Measurements from ENCODE around the gene RNF157. TPM values are rescaled to one million over a fixed set of nuclear protein-coding genes. Genes with fewer than 3 reads are reported as not detected.
"Not testable (repeated sequence)": the region's sequence is repeated elsewhere in the genome, so short reads cannot be mapped to it uniquely, and the experiment has no call there.

Gene RNF157
- total and polyA plus RNA-seq, 2 experiments from 2014 or later = 5.0 to 8.6 TPM

GRCh38 chr17:76262732-76263344 lies 22.5 kb upstream of the RNF157 start:
- Histone ChIP-seq H3K27ac (peak overlapping the region; percentile 93), H4K20me1 (ENCODE audit: insufficient read depth, poor library complexity, severe bottlenecking) (no peaks in the 10 kb centered on the region), H3K36me3 (replicated peaks; ENCODE audit: insufficient read depth, low read depth) (no peaks in the 10 kb centered on the region), H3K4me3 (no peak overlapping the region), H3K79me2 (peaks cover 22% of the 10 kb centered on the region), H3K9me2 (replicated peaks; ENCODE audit: insufficient read depth) (no peaks in the 10 kb centered on the region), H2AFZ (peak overlapping the region; percentile 7), H3K27me3 (no peaks in the 10 kb centered on the region), H3K4me1 (ENCODE audit: insufficient read depth) (peaks cover 31% of the 10 kb centered on the region), H3K4me2 (peak overlapping the region; percentile 62), H3K9me3 (ENCODE audit: low read depth) (no peaks in the 10 kb centered on the region)
- WGBS (ENCODE audit: low lambda C conversion rate, missing lambda C conversion rate) = 49% methylated on average over 9 of the region's 9 CpGs
- DNase-seq (ENCODE audit: low spot score) = peak; percentile 68
- TF ChIP-seq, protein P1, sequence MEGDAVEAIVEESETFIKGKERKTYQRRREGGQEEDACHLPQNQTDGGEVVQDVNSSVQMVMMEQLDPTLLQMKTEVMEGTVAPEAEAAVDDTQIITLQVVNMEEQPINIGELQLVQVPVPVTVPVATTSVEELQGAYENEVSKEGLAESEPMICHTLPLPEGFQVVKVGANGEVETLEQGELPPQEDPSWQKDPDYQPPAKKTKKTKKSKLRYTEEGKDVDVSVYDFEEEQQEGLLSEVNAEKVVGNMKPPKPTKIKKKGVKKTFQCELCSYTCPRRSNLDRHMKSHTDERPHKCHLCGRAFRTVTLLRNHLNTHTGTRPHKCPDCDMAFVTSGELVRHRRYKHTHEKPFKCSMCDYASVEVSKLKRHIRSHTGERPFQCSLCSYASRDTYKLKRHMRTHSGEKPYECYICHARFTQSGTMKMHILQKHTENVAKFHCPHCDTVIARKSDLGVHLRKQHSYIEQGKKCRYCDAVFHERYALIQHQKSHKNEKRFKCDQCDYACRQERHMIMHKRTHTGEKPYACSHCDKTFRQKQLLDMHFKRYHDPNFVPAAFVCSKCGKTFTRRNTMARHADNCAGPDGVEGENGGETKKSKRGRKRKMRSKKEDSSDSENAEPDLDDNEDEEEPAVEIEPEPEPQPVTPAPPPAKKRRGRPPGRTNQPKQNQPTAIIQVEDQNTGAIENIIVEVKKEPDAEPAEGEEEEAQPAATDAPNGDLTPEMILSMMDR (IDR thresholded peaks at IDR 0.05; ENCODE audit: poor library complexity) = no peak
- no peak for TF ChIP-seq EZH2phosphoT487 (IDR thresholded peaks at IDR 0.05; ENCODE audit: low read depth, severe bottlenecking, unreplicated experiment)
- TF ChIP-seq EZH2 (IDR thresholded peaks at IDR 0.05; ENCODE audit: borderline replicate concordance) = no peak

DNA sequence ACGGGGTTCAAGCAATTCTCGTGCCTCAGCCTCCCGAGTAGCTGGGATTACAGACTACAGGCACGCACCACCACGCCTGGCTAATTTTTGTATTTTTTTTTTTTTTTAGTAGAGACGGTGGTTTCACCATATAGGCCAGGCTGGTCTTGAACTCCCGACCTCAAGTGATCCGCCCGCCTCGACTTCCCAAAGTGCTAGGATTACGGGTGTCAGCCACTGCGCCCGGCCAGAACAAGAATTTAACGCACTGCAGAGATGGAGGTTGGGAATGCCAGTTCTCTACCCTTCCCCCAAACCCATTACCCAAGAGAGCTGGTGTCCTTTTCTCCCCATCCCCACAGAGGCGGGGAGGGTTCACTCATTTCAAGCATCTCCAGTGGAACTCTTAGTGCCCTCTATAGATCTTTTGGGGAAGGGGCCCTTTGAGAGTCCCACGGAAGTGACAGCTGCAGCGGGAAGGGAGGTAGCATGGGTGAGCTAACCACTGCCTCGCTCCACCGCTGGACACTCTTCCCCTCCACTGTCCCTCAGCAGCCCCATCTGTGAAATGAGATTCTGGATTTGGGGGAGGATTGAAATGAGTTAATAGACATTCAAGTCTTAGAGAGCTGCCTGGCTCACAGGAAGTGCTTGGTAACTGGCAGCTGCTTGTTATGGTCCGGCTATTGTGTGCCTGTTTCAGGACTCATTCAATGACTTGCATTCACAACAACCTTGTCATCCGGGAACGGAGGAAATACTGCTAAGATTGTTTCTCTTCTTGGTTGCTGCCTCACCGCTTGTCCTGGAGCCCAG lies 21.3 kb upstream of the RNF157 start:
- H3K9me2 ChIP-seq (replicated peaks; ENCODE audit: insufficient read depth) = no peaks in the 10 kb centered on the region
- no peaks in the 10 kb centered on the region for H4K20me1 ChIP-seq (ENCODE audit: insufficient read depth, poor library complexity, severe bottlenecking)
- H3K27ac ChIP-seq = peak overlapping the region; percentile 93
- H3K27me3 ChIP-seq = no peaks in the 10 kb centered on the region
- H3K9me3 ChIP-seq (ENCODE audit: low read depth) = no peaks in the 10 kb centered on the region
- DNase-seq (ENCODE audit: low spot score) = no peak
- H3K79me2 ChIP-seq = peaks cover 10% of the 10 kb centered on the region
- H3K36me3 ChIP-seq (replicated peaks; ENCODE audit: insufficient read depth, low read depth) = no peaks in the 10 kb centered on the region
- H3K4me1 ChIP-seq (ENCODE audit: insufficient read depth) = peaks cover 25% of the 10 kb centered on the region
- TF ChIP-seq, protein P1 (IDR thresholded peaks at IDR 0.05; ENCODE audit: poor library complexity) = no peak
- no peak overlapping the region for H2AFZ ChIP-seq
- no peak overlapping the region for H3K4me3 ChIP-seq
- H3K4me2 ChIP-seq = peak overlapping the region; percentile 62
- WGBS (ENCODE audit: low lambda C conversion rate, missing lambda C conversion rate) = 87% methylated on average over 23 of the region's 23 CpGs

DNA sequence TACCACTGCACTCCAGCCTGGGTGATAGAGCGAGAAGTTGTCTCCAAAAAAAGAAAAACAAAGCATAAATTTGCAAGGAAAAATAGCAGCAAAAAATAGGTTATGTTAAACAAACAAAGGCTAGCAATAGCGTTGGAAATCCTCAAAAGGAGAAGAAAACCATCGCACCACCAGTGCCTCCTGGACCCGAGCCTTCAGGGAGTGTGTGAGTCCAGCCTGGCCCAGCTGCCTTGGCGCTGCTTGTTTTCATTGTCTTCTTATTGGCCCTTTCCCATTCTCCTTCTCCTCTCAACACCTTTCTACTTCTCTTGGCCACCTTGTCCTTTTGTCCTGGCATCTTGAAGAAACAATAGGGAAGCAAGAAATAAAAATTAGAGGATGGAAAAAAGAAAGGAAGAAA lies 20.4 kb upstream of the RNF157 start:
- no peaks in the 10 kb centered on the region for H4K20me1 ChIP-seq (ENCODE audit: insufficient read depth, poor library complexity, severe bottlenecking)
- DNase-seq (ENCODE audit: low spot score) = no peak
- no peaks in the 10 kb centered on the region for H3K36me3 ChIP-seq (replicated peaks; ENCODE audit: insufficient read depth, low read depth)
- H3K4me3 ChIP-seq = no peak overlapping the region
- TF ChIP-seq EZH2phosphoT487 (IDR thresholded peaks at IDR 0.05; ENCODE audit: low read depth, severe bottlenecking, unreplicated experiment) = no peak
- no peak for TF ChIP-seq EZH2 (IDR thresholded peaks at IDR 0.05; ENCODE audit: borderline replicate concordance)
- no peak overlapping the region for H2AFZ ChIP-seq
- WGBS (ENCODE audit: low lambda C conversion rate, missing lambda C conversion rate) = 90% methylated on average over 5 of the region's 5 CpGs
- H3K9me3 ChIP-seq (ENCODE audit: low read depth) = no peaks in the 10 kb centered on the region
- H3K79me2 ChIP-seq = peaks cover under 1% of the 10 kb centered on the region
- H3K9me2 ChIP-seq (replicated peaks; ENCODE audit: insufficient read depth) = no peaks in the 10 kb centered on the region
- no peaks in the 10 kb centered on the region for H3K27me3 ChIP-seq
- no peak overlapping the region for H3K4me2 ChIP-seq
- peaks cover 25% of the 10 kb centered on the region for H3K4me1 ChIP-seq (ENCODE audit: insufficient read depth)
- H3K27ac ChIP-seq = peak overlapping the region; percentile 99

DNA sequence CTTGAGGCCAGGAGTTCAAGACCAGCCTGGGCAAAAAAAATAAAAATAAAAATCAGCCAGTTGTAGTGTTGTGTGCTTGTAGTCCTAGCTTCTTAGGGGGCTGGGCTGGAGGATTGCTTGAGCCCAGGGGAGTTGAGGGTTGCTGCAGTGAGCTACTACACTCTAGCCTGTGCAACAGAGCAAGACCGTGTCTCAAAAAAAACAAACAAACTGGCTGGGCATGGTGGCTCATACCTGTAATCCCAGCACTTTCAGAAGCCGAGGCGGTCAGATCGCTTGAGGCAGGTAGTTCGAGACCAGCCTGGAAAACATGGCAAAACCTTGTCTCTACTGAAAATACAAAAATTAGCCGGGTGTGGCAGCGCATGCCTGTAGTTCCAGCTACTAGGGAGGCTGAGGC lies 19.9 kb upstream of the RNF157 start:
- Histone ChIP-seq H3K4me1 (ENCODE audit: insufficient read depth) (peaks cover 25% of the 10 kb centered on the region), H3K27ac (peak overlapping the region; percentile 99), H2AFZ (no peak overlapping the region), H3K4me2 (no peak overlapping the region), H3K79me2 (no peaks in the 10 kb centered on the region), H3K27me3 (no peaks in the 10 kb centered on the region), H3K4me3 (no peak overlapping the region), H3K36me3 (replicated peaks; ENCODE audit: insufficient read depth, low read depth) (no peaks in the 10 kb centered on the region), H4K20me1 (ENCODE audit: insufficient read depth, poor library complexity, severe bottlenecking) (no peaks in the 10 kb centered on the region), H3K9me3 (ENCODE audit: low read depth) (no peaks in the 10 kb centered on the region), H3K9me2 (replicated peaks; ENCODE audit: insufficient read depth) (no peaks in the 10 kb centered on the region)
- no peak for TF ChIP-seq EZH2 (IDR thresholded peaks at IDR 0.05; ENCODE audit: borderline replicate concordance)
- no peak for TF ChIP-seq EZH2phosphoT487 (IDR thresholded peaks at IDR 0.05; ENCODE audit: low read depth, severe bottlenecking, unreplicated experiment)
- TF ChIP-seq, protein P1 (IDR thresholded peaks at IDR 0.05; ENCODE audit: poor library complexity) = no peak
- DNase-seq (ENCODE audit: low spot score) = no peak
- WGBS (ENCODE audit: low lambda C conversion rate, missing lambda C conversion rate) = 96% methylated on average over 7 of the region's 7 CpGs

- peaks cover 23% of the 10 kb centered on the region for H3K4me1 ChIP-seq (ENCODE audit: insufficient read depth)
- not testable (repeated sequence) for H3K36me3 ChIP-seq (replicated peaks; ENCODE audit: insufficient read depth, low read depth); H3K9me3 ChIP-seq (ENCODE audit: low read depth); H3K27ac ChIP-seq; H3K4me3 ChIP-seq; H3K27me3 ChIP-seq; H2AFZ ChIP-seq; H3K9me2 ChIP-seq (replicated peaks; ENCODE audit: insufficient read depth); H3K79me2 ChIP-seq; DNase-seq (ENCODE audit: low spot score); H3K4me2 ChIP-seq; H4K20me1 ChIP-seq (ENCODE audit: insufficient read depth, poor library complexity, severe bottlenecking)
- WGBS (ENCODE audit: low lambda C conversion rate, missing lambda C conversion rate) = 84% methylated on average over 19 of the region's 19 CpGs
Measured at GRCh38 chr17:76256430-76257050, 16.2 kb upstream of the RNF157 start.

Data from hepatocyte (in vitro differentiated cells).